Memory B cell (primary cell): Measurements from ENCODE around the gene CAPN3.
A peak's percentile ranks its signal among the peaks of the same experiment; 100 is the strongest.
"Not testable (repeated sequence)": the region's sequence is repeated elsewhere in the genome, so short reads cannot be mapped to it uniquely, and the experiment has no call there.

Experiments
- ATAC-seq: fragments of 150-1000 bp; cut with Tn5 transposase; 2 replicates; pipeline ENCODE4 v1.10.0; 2021; ENCODE audit warnings: low read depth, mild to moderate bottlenecking, moderate library complexity
- DNase-seq, 2 donors: peaks; one replicate each; pipeline ENCODE4 v3.0.0; 2022; ENCODE audit warnings: low spot score in 2 of 2
- H3K27ac Mint-ChIP-seq: one replicate; pipeline ENCODE4 v1.8.0; 2022; ENCODE audit warnings: mild to moderate bottlenecking, moderate library complexity, mixed read lengths
- H3K27me3 Mint-ChIP-seq: one replicate; pipeline ENCODE4 v1.8.0; 2022; ENCODE audit warnings: mixed read lengths
- H3K36me3 Mint-ChIP-seq: one replicate; pipeline ENCODE4 v1.8.0; 2022; ENCODE audit warnings: mild to moderate bottlenecking, mixed read lengths
- H3K4me1 Mint-ChIP-seq: one replicate; pipeline ENCODE4 v1.8.0; 2022; ENCODE audit warnings: mixed read lengths
- H3K4me3 Mint-ChIP-seq: one replicate; pipeline ENCODE4 v1.8.0; 2022; ENCODE audit warnings: mild to moderate bottlenecking, moderate library complexity, mixed read lengths
- H3K9me3 Mint-ChIP-seq: one replicate; pipeline ENCODE4 v1.8.0; 2022; ENCODE audit warnings: mixed read lengths

Gene CAPN3

GRCh38 chr15:42359249-42359648 lies at the start of gene CAPN3:
Gene CAPN3 (plus strand): TSS chr15:42359501. CDS start chr15:42359806, 305 bp downstream.
- DNase-seq (no peak), ATAC-seq (no peak)
- no peaks in the 10 kb centered on the region for H3K27me3 Mint-ChIP-seq
- H3K36me3 Mint-ChIP-seq = peaks cover 20% of the 10 kb centered on the region
- no peaks in the 10 kb centered on the region for H3K9me3 Mint-ChIP-seq
- H3K4me1 Mint-ChIP-seq = no peaks in the 10 kb centered on the region
- H3K27ac Mint-ChIP-seq = peak within 1 kb of the TSS; percentile 25
- no peak within 1 kb of the TSS for H3K4me3 Mint-ChIP-seq

- no peak for DNase-seq
- no peaks in the 10 kb centered on the region for H3K27me3 Mint-ChIP-seq
- H3K36me3 Mint-ChIP-seq = peaks cover 43% of the 10 kb centered on the region
These were observed 45.8 kb upstream of the CAPN3 start for GRCh38 chr15:42313463-42313862.

GRCh38 chr15:42314818-42315217 lies 44.5 kb upstream of the CAPN3 start:
- peaks cover 43% of the 10 kb centered on the region for H3K36me3 Mint-ChIP-seq
- no peak for DNase-seq

More at GRCh38 chr15:42313463-42313862, 45.8 kb upstream of the CAPN3 start:
- H3K4me1 Mint-ChIP-seq = peaks cover 3% of the 10 kb centered on the region
- no peak overlapping the region for H3K27ac Mint-ChIP-seq
- H3K4me3 Mint-ChIP-seq = no peak overlapping the region
- H3K9me3 Mint-ChIP-seq = no peaks in the 10 kb centered on the region
- ATAC-seq = no peak

GRCh38 chr15:42315521-42315920 lies 43.8 kb upstream of the CAPN3 start:
- ATAC-seq = no peak
- no peak overlapping the region for H3K27ac Mint-ChIP-seq
- peaks cover 39% of the 10 kb centered on the region for H3K36me3 Mint-ChIP-seq
- H3K27me3 Mint-ChIP-seq = no peaks in the 10 kb centered on the region
- H3K9me3 Mint-ChIP-seq = no peaks in the 10 kb centered on the region
- no peak overlapping the region for H3K4me3 Mint-ChIP-seq
- peaks cover 3% of the 10 kb centered on the region for H3K4me1 Mint-ChIP-seq
- DNase-seq = no peak

More at GRCh38 chr15:42314818-42315217, 44.5 kb upstream of the CAPN3 start:
- no peaks in the 10 kb centered on the region for H3K27me3 Mint-ChIP-seq
- H3K9me3 Mint-ChIP-seq = no peaks in the 10 kb centered on the region
- peaks cover 3% of the 10 kb centered on the region for H3K4me1 Mint-ChIP-seq
- no peak overlapping the region for H3K27ac Mint-ChIP-seq
- no peak overlapping the region for H3K4me3 Mint-ChIP-seq
- ATAC-seq = no peak

- DNase-seq, H3K27ac Mint-ChIP-seq, ATAC-seq, H3K4me1 Mint-ChIP-seq, H3K9me3 Mint-ChIP-seq, H3K27me3 Mint-ChIP-seq, H3K4me3 Mint-ChIP-seq: not testable (repeated sequence)
- H3K36me3 Mint-ChIP-seq = peaks cover 39% of the 10 kb centered on the region
These were observed 43.0 kb upstream of the CAPN3 start for GRCh38 chr15:42316282-42316805.

- H3K27ac Mint-ChIP-seq = no peak overlapping the region
- ATAC-seq = no peak
- H3K36me3 Mint-ChIP-seq = peaks cover 46% of the 10 kb centered on the region
- no peaks in the 10 kb centered on the region for H3K4me1 Mint-ChIP-seq
- no peak overlapping the region for H3K4me3 Mint-ChIP-seq
- no peaks in the 10 kb centered on the region for H3K9me3 Mint-ChIP-seq
- no peak for DNase-seq
- no peaks in the 10 kb centered on the region for H3K27me3 Mint-ChIP-seq
These were observed 40.1 kb upstream of the CAPN3 start for GRCh38 chr15:42319206-42319605.

GRCh38 chr15:42324308-42324707 lies 35.0 kb upstream of the CAPN3 start:
- Mint-ChIP-seq H3K9me3 (no peaks in the 10 kb centered on the region), H3K27me3 (no peaks in the 10 kb centered on the region), H3K27ac (no peak overlapping the region), H3K4me3 (no peak overlapping the region), H3K36me3 (peaks cover 63% of the 10 kb centered on the region), H3K4me1 (no peaks in the 10 kb centered on the region)
- ATAC-seq (no peak), DNase-seq (no peak)

- Mint-ChIP-seq H3K4me3 (no peak overlapping the region), H3K27ac (no peak overlapping the region), H3K27me3 (no peaks in the 10 kb centered on the region), H3K4me1 (no peaks in the 10 kb centered on the region), H3K36me3 (peaks cover 41% of the 10 kb centered on the region), H3K9me3 (no peaks in the 10 kb centered on the region)
- ATAC-seq (no peak), DNase-seq (no peak)
These were observed 30.1 kb upstream of the CAPN3 start for GRCh38 chr15:42329161-42329560.

- no peak for ATAC-seq
- H3K4me1 Mint-ChIP-seq = no peaks in the 10 kb centered on the region
- H3K27ac Mint-ChIP-seq = no peak overlapping the region
- no peak for DNase-seq
- H3K36me3 Mint-ChIP-seq = peaks cover 42% of the 10 kb centered on the region
- no peaks in the 10 kb centered on the region for H3K27me3 Mint-ChIP-seq
- no peak overlapping the region for H3K4me3 Mint-ChIP-seq
- no peaks in the 10 kb centered on the region for H3K9me3 Mint-ChIP-seq
These were observed 29.3 kb upstream of the CAPN3 start for GRCh38 chr15:42329992-42330391.

GRCh38 chr15:42331235-42331634 lies 28.1 kb upstream of the CAPN3 start:
- no peak for DNase-seq
- Mint-ChIP-seq H3K9me3 (no peaks in the 10 kb centered on the region), H3K36me3 (peaks cover 42% of the 10 kb centered on the region), H3K27me3 (no peaks in the 10 kb centered on the region), H3K4me1 (no peaks in the 10 kb centered on the region), H3K4me3 (no peak overlapping the region), H3K27ac (no peak overlapping the region)
- no peak for ATAC-seq

GRCh38 chr15:42332331-42332730 lies 27.0 kb upstream of the CAPN3 start:
- H3K27me3 Mint-ChIP-seq = no peaks in the 10 kb centered on the region
- peaks cover 38% of the 10 kb centered on the region for H3K36me3 Mint-ChIP-seq

GRCh38 chr15:42335074-42335473 lies 24.2 kb upstream of the CAPN3 start:
- DNase-seq (no peak), ATAC-seq (no peak)
- Mint-ChIP-seq H3K36me3 (peaks cover 30% of the 10 kb centered on the region), H3K27ac (no peak overlapping the region), H3K4me1 (peaks cover 2% of the 10 kb centered on the region), H3K4me3 (no peak overlapping the region), H3K9me3 (no peaks in the 10 kb centered on the region), H3K27me3 (no peaks in the 10 kb centered on the region)

More at GRCh38 chr15:42332331-42332730, 27.0 kb upstream of the CAPN3 start:
- DNase-seq (no peak), ATAC-seq (no peak)
- H3K4me3 Mint-ChIP-seq = no peak overlapping the region
- H3K27ac Mint-ChIP-seq = no peak overlapping the region
- H3K4me1 Mint-ChIP-seq = peaks cover 1% of the 10 kb centered on the region
- no peaks in the 10 kb centered on the region for H3K9me3 Mint-ChIP-seq

GRCh38 chr15:42336650-42337049 lies 22.7 kb upstream of the CAPN3 start:
- H3K4me1 Mint-ChIP-seq, H3K27ac Mint-ChIP-seq, H3K27me3 Mint-ChIP-seq, DNase-seq, ATAC-seq, H3K9me3 Mint-ChIP-seq, H3K4me3 Mint-ChIP-seq: not testable (repeated sequence)
- peaks cover 29% of the 10 kb centered on the region for H3K36me3 Mint-ChIP-seq

- H3K36me3 Mint-ChIP-seq = peaks cover 29% of the 10 kb centered on the region
- H3K4me3 Mint-ChIP-seq, H3K27me3 Mint-ChIP-seq, H3K4me1 Mint-ChIP-seq, H3K27ac Mint-ChIP-seq, DNase-seq, H3K9me3 Mint-ChIP-seq, ATAC-seq: not testable (repeated sequence)
These were observed 22.2 kb upstream of the CAPN3 start for GRCh38 chr15:42337104-42337503.

- Mint-ChIP-seq H3K36me3 (peaks cover 35% of the 10 kb centered on the region), H3K9me3 (no peaks in the 10 kb centered on the region), H3K27me3 (no peaks in the 10 kb centered on the region), H3K4me3 (no peak overlapping the region), H3K27ac (no peak overlapping the region), H3K4me1 (peaks cover 2% of the 10 kb centered on the region)
- no peak for ATAC-seq
- no peak for DNase-seq
These were observed 20.8 kb upstream of the CAPN3 start for GRCh38 chr15:42338500-42338899.
